Heart right ventricle (tissue), 16 donors: Measurements from ENCODE around the gene TOPORS. TPM values are rescaled to one million over a fixed set of nuclear protein-coding genes. Genes with fewer than 3 reads are reported as not detected.

Source experiments
- ATAC-seq, 8 donors: fragments of 200-7000 bp; cut with Tn5 transposase; one replicate each; pipeline ENCODE4 v1.9.1; 2020; ENCODE audit warnings: mild to moderate bottlenecking in 8 of 8, moderate library complexity in 8 of 8, moderate number of reproducible peaks in 1 of 8
- DNase-seq, 2 donors: peaks; one replicate each; pipeline ENCODE4 v3.0.0-alpha.2; 2020
- H3K27ac ChIP-seq, 10 donors: fragments of 200-600 bp; sonication (generic) in 2 of 10; one replicate each; pipeline versions ENCODE4 v1.5.0 to v1.8.0; 2020 to 2022; ENCODE audit warnings: mild to moderate bottlenecking in 3 of 10
- H3K27me3 ChIP-seq, 7 donors: fragments of 200-600 bp; one replicate each; pipeline ENCODE4 v1.8.0; 2021 to 2022; ENCODE audit warnings: mild to moderate bottlenecking in 2 of 7
- H3K36me3 ChIP-seq, 9 donors: fragments of 200-600 bp; sonication (generic) in 1 of 9; one replicate each; pipeline versions ENCODE4 v1.5.0 to v1.8.0; 2020 to 2022; ENCODE audit warnings: mild to moderate bottlenecking in 2 of 9
- H3K4me1 ChIP-seq, 9 donors: fragments of 200-600 bp; sonication (generic) in 1 of 9; one replicate each; pipeline versions ENCODE4 v1.5.0 to v1.8.0; 2020 to 2022; ENCODE audit warnings: mild to moderate bottlenecking in 4 of 9
- H3K4me3 ChIP-seq, 10 donors: fragments of 200-600 bp; sonication (generic) in 2 of 10; one replicate each; pipeline versions ENCODE4 v1.5.0 to v1.8.0; 2020 to 2022; ENCODE audit warnings: mild to moderate bottlenecking in 7 of 10, moderate library complexity in 2 of 10
- H3K9me3 ChIP-seq, 11 donors: fragments of 200-600 bp in 10 of 11; sonication (generic) in 2 of 11; one replicate each; pipeline versions ENCODE4 v1.5.0 to v1.8.0; 2013 to 2022; ENCODE audit warnings: mild to moderate bottlenecking in 2 of 11, control low read depth in 1 of 11, moderate library complexity in 1 of 11
- CTCF ChIP-seq, 9 donors: fragments of 200-600 bp; sonication (generic) in 2 of 9; IDR thresholded peaks; one replicate each; pipeline versions ENCODE4 v1.5.0 to v1.8.0; 2021 to 2022; ENCODE audit warnings: antibody characterized with exemption in 9 of 9, mild to moderate bottlenecking in 5 of 9, moderate library complexity in 1 of 9
- WGBS, 2 donors: extraction: QIAGEN DNeasy Blood & Tissue Kit; methylation state at CpG; one replicate each; pipeline ENCODE4 v1.1.7; 2013; ENCODE audit warnings: inconsistent platforms in 1 of 2; 5-methylcytosine and 5-hydroxymethylcytosine counted together
- intact Hi-C, 10 donors: fragments of 100-400 bp; cut with DNase I; formaldehyde crosslinking; loops; one replicate each; pipeline versions ENCODE4 v1.11.1 to v1.14.2; 2022
- polyA plus RNA-seq, 2 donors: library from polyadenylated mRNA; stranded (reverse); fragments of 200-250 nt; gene quantifications; one replicate each; pipeline ENCODE4 v1.2.3, GENCODE V29; 2013
- total RNA-seq, 10 donors: library from RNA; stranded (reverse); fragmentation: NEBNext Ultra II Directional in 3 of 10; extraction: Animal tissue kit (Norgen Biotek cat#: 25700) in 3 of 10; gene quantifications; one replicate each; pipeline versions ENCODE4 v1.2.1 to v1.2.4, GENCODE V29; 2021 to 2023
- donor health status: Arrhythmogenic right ventricular cardiomyopathy.
- donor health status: ischemic (EF 13 %, LVEDD 7.1; RV severe dilation, severe dysfunction).
- donor health status: healthy with polysubstance abuse.
- donor health status: DM: no; HTN: yes; CAD: no.
- donor health status: DM: no; HTN: no; CAD: no.
- donor health status: ischemic (EF 25% LVEDD 6.9; RV normal size, moderate dysfunction).
- donor health status: ischemic (EF 25% LVEDD 5.7; RV mildly dilated, moderate dysfunction).
- donor health status: healthy.
- donor health status: DM: yes; HTN: yes; CAD: no.
- donor health status: Ischemic cardiomyopathy.
- donor health status: ischemic (EF 35%, LVEDD 5.7; RV mildly dilated, moderate dysfunction).
- donor health status: nonischemic (EF 11% LVEDD 7.7; RV severe dilation, severe dysfunction).
- donor health status: DM: yes; HTN: yes; CAD: no.
- donor health status: PGD.
- donor health status: ischemic (EF 29% LVEDD 5.4; RV normal size, mild dysfunction).
- donor health status: nonischemic (EF 23%, LVEDD 6.1; RV moderate dilation, normal function).

Gene TOPORS
- total and polyA plus RNA-seq, 12 donors, result 4.4 to 11.1 (median 8.5) TPM

- intact Hi-C loops, result loop anchor here in 2 of 10 donors (5.0 to 10.0 kb wide), 2 partner anchors 46 to 184 kb away; partner anchors contain the start of gene TAF1L (in 1 of the 2)
- DNase-seq (no peak), ATAC-seq (no peak)
- WGBS, 2 donors, result 70 to 74% methylated on average over 1 of the region's 1 CpG
- Histone ChIP-seq H3K4me1 (no peaks in the 10 kb centered on the region), H3K4me3 (no peak overlapping the region), H3K27me3 (peaks cover 0 to 15% (median 8%) of the 10 kb centered on the region in 7 donors), H3K36me3 (no peaks in the 10 kb centered on the region), H3K27ac (no peak overlapping the region), H3K9me3 (no peaks in the 10 kb centered on the region)
- no peak for TF ChIP-seq CTCF (IDR thresholded peaks at IDR 0.05)
Observed at GRCh38 chr9:32590898-32591297, 38.5 kb upstream of the TOPORS start.

- H3K27me3 ChIP-seq, result peaks cover 0 to 20% (median 12%) of the 10 kb centered on the region in 7 donors
- H3K27ac ChIP-seq, result no peak overlapping the region
- no peak for TF ChIP-seq CTCF (IDR thresholded peaks at IDR 0.05)
- H3K36me3 ChIP-seq, result no peaks in the 10 kb centered on the region
- no peaks in the 10 kb centered on the region for H3K4me1 ChIP-seq
- H3K4me3 ChIP-seq, result no peak overlapping the region
- intact Hi-C loops, result loop anchor here in 2 of 10 donors (5.0 to 10.0 kb wide), 2 partner anchors 47 to 184 kb away; partner anchors contain the start of gene TAF1L (in 1 of the 2)
- H3K9me3 ChIP-seq, result no peaks in the 10 kb centered on the region
- DNase-seq (no peak), ATAC-seq (no peak)
- 26 to 34% methylated on average over 2 of the region's 2 CpGs for WGBS, 2 donors
Observed at GRCh38 chr9:32590476-32590875, 38.1 kb upstream of the TOPORS start.

GRCh38 chr9:32589083-32589723 lies 36.8 kb upstream of the TOPORS start:
- WGBS, 2 donors, result 45 to 48% methylated on average over 6 of the region's 6 CpGs
- H3K4me3 ChIP-seq, result no peak overlapping the region
- H3K27me3 ChIP-seq, result peaks cover 0 to 25% (median 17%) of the 10 kb centered on the region in 7 donors
- no peaks in the 10 kb centered on the region for H3K4me1 ChIP-seq
- no peaks in the 10 kb centered on the region for H3K9me3 ChIP-seq
- H3K36me3 ChIP-seq, result no peaks in the 10 kb centered on the region
- DNase-seq (no peak), ATAC-seq (peak in 1 of 8 donors; percentile 55)
- intact Hi-C loops, result loop anchor here in 8 of 10 donors (1.0 to 5.0 kb wide), 4 partner anchors 378 to 380 kb away; no protein-coding TSS in a partner anchor
- H3K27ac ChIP-seq, result no peak overlapping the region
- peak in 7 of 9 donors; percentile 38 to 63 (median 48) for TF ChIP-seq CTCF (IDR thresholded peaks at IDR 0.05)

GRCh38 chr9:32587901-32588300 lies 35.5 kb upstream of the TOPORS start:
- Histone ChIP-seq H3K27ac (no peak overlapping the region), H3K27me3 (peaks cover 0 to 25% (median 17%) of the 10 kb centered on the region in 7 donors), H3K36me3 (no peaks in the 10 kb centered on the region), H3K4me3 (no peak overlapping the region), H3K4me1 (no peaks in the 10 kb centered on the region), H3K9me3 (no peaks in the 10 kb centered on the region)
- intact Hi-C loops, result loop anchor here in 7 of 10 donors (2.0 to 5.0 kb wide), 3 partner anchors 379 to 381 kb away; no protein-coding TSS in a partner anchor
- ATAC-seq (no peak), DNase-seq (no peak)
- no peak for TF ChIP-seq CTCF (IDR thresholded peaks at IDR 0.05)
